Psoas muscle (tissue), 8 donors: ENCODE results near the gene IFFO2. TPM values are rescaled to one million over a fixed set of nuclear protein-coding genes. Genes with fewer than 3 reads are reported as not detected.

Source experiments
- ATAC-seq, 4 donors: fragments of 200-7000 bp; cut with Tn5 transposase; one replicate each; pipeline ENCODE4 v1.9.1; 2020; ENCODE audit warnings: moderate library complexity in 3 of 4, mild to moderate bottlenecking in 2 of 4
- DNase-seq, 2 donors: peaks; one replicate each; pipeline ENCODE4 v3.0.0-alpha.2; 2020
- H3K27ac ChIP-seq: fragments of 200-600 bp; one replicate; pipeline ENCODE4 v1.8.0; 2022
- H3K27me3 ChIP-seq, 3 donors: fragments of 200-600 bp in 1 of 3; one replicate each; pipeline versions ENCODE4 v1.6.1 to v1.8.0; 2013 to 2022; ENCODE audit warnings: low read length in 2 of 3, mild to moderate bottlenecking in 2 of 3, moderate library complexity in 1 of 3; ENCODE audit not compliant: insufficient read depth in 3 of 3
- H3K36me3 ChIP-seq, 2 donors: fragments of 200-600 bp in 1 of 2; one replicate each; pipeline versions ENCODE4 v1.6.1 to v1.8.0; 2013 to 2022; ENCODE audit warnings: low read depth in 1 of 2, mild to moderate bottlenecking in 1 of 2, moderate library complexity in 1 of 2; ENCODE audit not compliant: insufficient read depth in 1 of 2
- H3K4me1 ChIP-seq: fragments of 200-600 bp; one replicate; pipeline ENCODE4 v1.8.0; 2022
- H3K4me3 ChIP-seq: fragments of 200-600 bp; one replicate; pipeline ENCODE4 v1.8.0; 2022; ENCODE audit warnings: mild to moderate bottlenecking
- H3K9me3 ChIP-seq: fragments of 200-600 bp; one replicate; pipeline ENCODE4 v1.8.0; 2022
- WGBS, 3 donors: extraction: QIAGEN DNeasy Blood & Tissue Kit; methylation state at CpG; one replicate each; pipeline versions ENCODE4 v1.1.6 to v1.1.7; 2013; 5-methylcytosine and 5-hydroxymethylcytosine counted together
- intact Hi-C, 2 donors: fragments of 100-400 bp; cut with DNase I; formaldehyde crosslinking; loops; one replicate each; pipeline versions ENCODE4 v1.11.0 to v1.14.2; 2022
- polyA plus RNA-seq, 3 donors: library from polyadenylated mRNA; stranded (reverse); fragments of 200-250 nt; gene quantifications; one replicate each; pipeline ENCODE4 v1.2.3, GENCODE V29; 2013
- total RNA-seq, 4 donors: library from RNA; stranded (reverse); fragmentation: NEBNext Ultra II Directional in 2 of 4; extraction: Animal tissue kit (Norgen Biotek cat#: 25700) in 2 of 4; gene quantifications; one replicate each; pipeline versions ENCODE4 v1.2.1 to v1.2.4, GENCODE V29; 2021 to 2023
- TF ChIP-seq, protein P1 (sequence below): fragments of 200-600 bp; IDR thresholded peaks from one replicate; pipeline ENCODE4 v1.8.0; 2022; ENCODE audit warnings: antibody characterized with exemption
- donor health status: healthy with polysubstance abuse.
- donor health status: DM: no; HTN: no; CAD: no; lungs with moderate emphysema.
- donor health status: Bipolar disorder and iron deficiency.
- donor health status: healthy.
- donor health status: DM: yes; HTN: yes; CAD: no.
- donor health status: DM: no; HTN: no; CAD: no.
- donor health status: DM: no; HTN: no; CAD: no.
- donor health status: DM: yes; HTN: yes; CAD: no.

The IFFO2 gene
- total and polyA plus RNA-seq, 7 donors: 0.94 to 14.0 (median 3.7) TPM

DNA sequence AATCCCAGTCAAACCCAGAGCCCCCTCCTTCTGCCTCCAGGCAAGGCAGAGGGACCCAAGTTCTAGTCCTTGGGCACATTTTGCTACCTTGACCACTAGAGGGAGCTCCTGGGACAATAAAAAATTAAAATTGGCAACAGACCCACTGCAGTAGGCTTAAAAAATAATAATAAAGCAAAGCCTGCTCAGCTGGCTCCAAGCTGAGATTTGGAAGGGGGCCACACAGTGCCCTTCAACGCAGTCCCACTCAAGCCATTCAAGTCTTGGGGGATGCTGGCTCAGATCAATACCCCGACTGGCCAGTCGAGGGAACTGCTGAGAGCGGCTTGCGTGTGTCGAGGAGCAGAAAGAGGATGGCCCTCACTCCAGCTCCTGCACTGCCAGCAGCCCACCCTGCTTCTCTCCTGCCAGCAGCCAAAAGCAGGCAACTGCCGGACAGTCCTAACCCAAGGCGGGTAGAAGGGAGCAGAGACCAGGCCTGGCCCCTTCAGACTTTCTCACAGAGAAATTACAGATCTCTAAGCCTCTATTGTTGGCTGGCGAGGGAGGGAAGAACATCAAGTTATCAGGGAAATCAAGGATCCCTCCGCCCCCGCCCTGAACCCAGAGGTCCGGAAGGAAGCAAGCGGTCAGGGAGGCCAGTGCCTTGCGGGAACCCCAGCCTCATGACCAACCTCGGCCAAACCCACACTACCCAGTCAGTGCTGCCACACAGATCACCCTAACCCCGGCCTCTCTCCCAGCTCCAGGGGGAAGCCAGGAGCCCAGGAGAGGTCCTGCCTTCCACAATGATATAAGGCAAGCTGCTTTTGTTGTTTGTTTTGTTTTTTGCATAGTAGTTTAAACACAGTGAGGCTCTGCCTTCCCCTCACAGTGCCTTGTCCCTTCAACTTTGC is 49.2 kb downstream of the IFFO2 start:
- Histone ChIP-seq H3K9me3 (no peaks in the 10 kb centered on the region), H3K27ac (peak overlapping the region; percentile 50), H3K27me3 (no peaks in the 10 kb centered on the region), H3K4me1 (peaks cover 25% of the 10 kb centered on the region), H3K4me3 (peak overlapping the region; percentile 12), H3K36me3 (peaks cover 0 to 40% of the 10 kb centered on the region in 2 donors)
- 27 to 45% (median 39%) methylated on average over 16 of the region's 16 CpGs for WGBS, 3 donors
- intact Hi-C loops: loop anchor here (2.0 to 5.0 kb wide), 2 partner anchors 188 to 190 kb away; no protein-coding TSS in a partner anchor
- ATAC-seq (peak in 2 of 4 donors; percentile 17 to 31), DNase-seq (peak; percentile 60 to 74)
- TF ChIP-seq, protein P1, sequence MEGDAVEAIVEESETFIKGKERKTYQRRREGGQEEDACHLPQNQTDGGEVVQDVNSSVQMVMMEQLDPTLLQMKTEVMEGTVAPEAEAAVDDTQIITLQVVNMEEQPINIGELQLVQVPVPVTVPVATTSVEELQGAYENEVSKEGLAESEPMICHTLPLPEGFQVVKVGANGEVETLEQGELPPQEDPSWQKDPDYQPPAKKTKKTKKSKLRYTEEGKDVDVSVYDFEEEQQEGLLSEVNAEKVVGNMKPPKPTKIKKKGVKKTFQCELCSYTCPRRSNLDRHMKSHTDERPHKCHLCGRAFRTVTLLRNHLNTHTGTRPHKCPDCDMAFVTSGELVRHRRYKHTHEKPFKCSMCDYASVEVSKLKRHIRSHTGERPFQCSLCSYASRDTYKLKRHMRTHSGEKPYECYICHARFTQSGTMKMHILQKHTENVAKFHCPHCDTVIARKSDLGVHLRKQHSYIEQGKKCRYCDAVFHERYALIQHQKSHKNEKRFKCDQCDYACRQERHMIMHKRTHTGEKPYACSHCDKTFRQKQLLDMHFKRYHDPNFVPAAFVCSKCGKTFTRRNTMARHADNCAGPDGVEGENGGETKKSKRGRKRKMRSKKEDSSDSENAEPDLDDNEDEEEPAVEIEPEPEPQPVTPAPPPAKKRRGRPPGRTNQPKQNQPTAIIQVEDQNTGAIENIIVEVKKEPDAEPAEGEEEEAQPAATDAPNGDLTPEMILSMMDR: peak; percentile 88

DNA sequence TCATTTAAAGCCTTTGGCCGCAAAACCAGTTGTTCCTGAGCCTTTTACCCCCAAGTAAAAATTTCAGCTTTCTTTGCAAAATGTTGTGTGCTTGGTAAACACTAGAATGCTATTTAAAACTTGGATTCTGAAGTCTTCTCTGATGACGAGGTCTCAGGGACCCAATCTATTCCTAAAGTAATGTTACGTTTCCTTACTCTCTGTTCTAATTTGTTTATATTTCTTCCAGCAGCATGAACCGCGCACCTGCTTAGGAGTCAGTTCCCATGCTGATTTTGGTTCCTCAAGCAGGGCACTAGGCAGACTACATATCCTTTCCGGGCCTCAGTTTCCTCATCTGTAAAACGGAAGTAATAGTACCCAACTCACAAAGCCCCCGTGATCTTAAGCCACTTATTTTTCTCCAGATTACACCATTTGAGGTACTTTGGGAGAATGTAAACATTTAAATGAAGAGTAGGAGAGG is 53.2 kb downstream of the IFFO2 start:
- Histone ChIP-seq H3K4me3 (peak overlapping the region; percentile 88), H3K36me3 (peaks cover 0 to 7% of the 10 kb centered on the region in 2 donors), H3K9me3 (no peaks in the 10 kb centered on the region), H3K27me3 (no peaks in the 10 kb centered on the region), H3K4me1 (peaks cover 40% of the 10 kb centered on the region), H3K27ac (peak overlapping the region; percentile 98)
- 44 to 54% (median 46%) methylated on average over 8 of the region's 8 CpGs for whole genome bisulfite sequencing, 3 donors
- DNase-seq: no peak
- intact Hi-C loops: no loop called here
- TF ChIP-seq, protein P1: no peak
- no peak for ATAC-seq

GRCh38 chr1:18902523-18903290 is 53.8 kb downstream of the IFFO2 start, which contains the start of gene ALDH4A1:
TSS of gene ALDH4A1 (minus strand) at chr1:18902555. CDS start at chr1:18902523, 32 bp downstream.
- ATAC-seq: peak; percentile 93 to 96 (median 95)
- peaks cover 34% of the 10 kb centered on the region for H3K4me1 ChIP-seq
- H3K27me3 ChIP-seq: no peaks in the 10 kb centered on the region
- DNase-seq: peak; percentile 99
- TF ChIP-seq, protein P1: no peak
- WGBS, 3 donors: 0% methylated on average over 52 to 55 of the region's 55 CpGs
- H3K27ac ChIP-seq: peak within 1 kb of the TSS; percentile 98
- H3K36me3 ChIP-seq: peaks cover 0 to 2% of the 10 kb centered on the region in 2 donors
- H3K4me3 ChIP-seq: peak within 1 kb of the TSS; percentile 88
- no peaks in the 10 kb centered on the region for H3K9me3 ChIP-seq
- intact Hi-C loops: no loop called here

DNA sequence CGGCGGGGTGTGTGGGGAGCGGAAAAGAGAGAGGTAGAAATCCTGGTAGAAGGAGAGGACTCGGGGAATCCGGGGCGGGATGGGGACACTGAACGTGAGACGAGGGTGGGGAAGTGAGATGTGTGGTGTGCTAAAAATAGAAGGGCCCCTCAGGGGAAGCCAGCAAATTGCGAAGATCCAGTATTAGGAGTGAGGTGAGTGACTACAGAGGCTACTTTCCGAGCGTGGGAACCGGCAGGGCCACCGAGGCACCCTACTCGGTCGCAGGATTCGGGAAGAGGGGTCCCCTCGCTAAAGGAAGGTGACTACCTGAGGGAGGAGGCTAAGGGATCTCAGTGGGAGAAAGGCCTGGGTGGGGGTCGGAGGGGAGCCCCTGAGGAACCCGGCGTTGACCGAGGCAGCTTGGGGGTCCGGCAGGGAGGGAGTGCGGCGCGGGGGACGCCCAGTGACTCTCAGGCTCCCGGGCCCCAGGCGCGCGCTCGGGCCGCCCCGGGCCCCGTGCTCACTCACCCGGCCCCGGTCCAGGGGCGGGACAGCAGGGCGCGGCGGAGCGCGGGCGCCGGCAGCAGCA is 54.4 kb downstream of the IFFO2 start:
- TF ChIP-seq, protein P1: no peak
- no peaks in the 10 kb centered on the region for H3K27me3 ChIP-seq
- intact Hi-C loops: no loop called here
- H3K9me3 ChIP-seq: no peaks in the 10 kb centered on the region
- DNase-seq (peak; percentile 45 to 82), ATAC-seq (peak; percentile 65 to 80 (median 72))
- peak overlapping the region; percentile 98 for H3K27ac ChIP-seq
- H3K4me1 ChIP-seq: peaks cover 27% of the 10 kb centered on the region
- H3K36me3 ChIP-seq: peaks cover 0 to 8% of the 10 kb centered on the region in 2 donors
- WGBS, 3 donors: 1% methylated on average over 33 to 44 of the region's 44 CpGs
- H3K4me3 ChIP-seq: peak overlapping the region; percentile 88
